NCI-H128 (cell line): ENCODE measurements around the gene LGMN.

ENCODE experiments used
- DNase-seq: peaks from one replicate; lab custom pipeline; 2025; ENCODE audit not compliant: unreplicated experiment; lab: John Stamatoyannopoulos, UW

LGMN gene

DNA sequence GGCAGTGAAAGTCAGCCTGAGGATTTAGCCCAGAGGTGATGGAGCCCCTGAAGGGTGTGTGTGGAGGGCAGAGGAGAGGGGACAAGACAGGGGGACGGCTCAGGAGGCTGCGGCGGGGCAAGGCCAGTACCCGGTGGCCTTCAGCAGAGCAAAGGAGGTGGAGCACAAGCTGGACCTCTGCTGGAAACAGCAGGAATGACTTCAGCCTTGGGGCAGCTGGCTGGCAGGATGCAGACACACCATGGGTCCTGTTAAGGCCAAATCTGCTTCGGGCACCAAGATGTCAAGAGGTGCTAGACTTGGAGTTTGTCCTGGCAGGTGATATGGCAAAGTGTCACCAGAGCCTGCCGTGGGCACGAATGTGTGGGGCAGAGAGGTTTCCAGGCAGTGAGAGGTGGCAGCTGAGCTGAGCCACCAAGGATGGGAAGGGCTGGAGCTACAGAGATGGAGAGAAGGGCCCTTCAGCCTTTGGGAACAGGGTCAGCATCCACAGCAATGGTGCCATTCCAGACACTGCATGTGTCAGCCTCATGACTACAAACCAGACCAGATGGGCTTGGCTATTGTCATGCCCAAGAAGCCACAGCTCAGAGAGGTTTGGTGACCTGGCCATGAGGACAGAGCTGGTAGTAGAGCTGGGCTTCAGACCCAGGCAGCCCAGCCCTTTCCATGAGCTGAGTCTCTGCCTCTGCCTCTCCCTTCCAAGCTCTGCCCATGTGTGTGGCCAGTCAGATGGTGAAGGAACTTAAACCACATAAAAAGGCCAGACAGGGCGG, 91.9 kb downstream of the LGMN start:
- DNase-seq, result no peak

DNA sequence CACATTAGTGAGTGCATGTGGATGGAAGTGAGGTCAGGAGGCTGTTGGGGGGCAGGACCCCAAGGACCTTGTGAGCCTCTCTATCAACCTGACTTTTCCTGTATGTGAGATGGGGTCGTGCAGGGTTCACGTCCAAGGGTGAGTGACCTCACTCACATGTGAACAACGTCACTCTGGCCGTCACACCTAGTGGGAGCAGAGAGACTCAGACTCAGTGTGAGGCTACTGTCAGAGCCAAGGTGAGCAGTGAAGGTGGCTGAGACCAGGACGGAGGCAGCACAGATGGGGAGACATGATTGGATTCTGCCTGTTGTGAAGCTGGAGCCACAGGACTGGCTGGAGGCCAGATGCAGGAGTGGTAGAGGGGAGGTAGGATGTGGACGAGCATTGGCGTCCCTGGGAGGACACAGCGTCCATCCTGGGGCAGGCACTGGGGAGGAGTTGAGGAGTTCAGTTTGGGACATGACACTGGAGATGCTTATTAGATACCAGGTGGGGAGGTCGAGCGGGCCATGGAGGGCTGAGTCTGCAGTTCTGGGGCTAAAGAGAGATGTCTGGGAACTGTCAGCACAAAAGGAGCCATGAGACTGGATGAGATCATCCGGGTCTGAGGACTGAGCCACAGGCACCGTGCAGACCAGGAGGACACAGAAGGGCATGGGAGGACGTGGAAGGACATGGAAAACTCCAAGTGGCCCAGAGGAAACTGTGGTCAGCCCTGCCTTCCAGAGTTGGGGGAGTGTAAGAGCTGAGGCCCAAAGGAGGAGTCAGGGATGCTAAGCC, 92.8 kb downstream of the LGMN start:
- DNase-seq, result no peak

DNA sequence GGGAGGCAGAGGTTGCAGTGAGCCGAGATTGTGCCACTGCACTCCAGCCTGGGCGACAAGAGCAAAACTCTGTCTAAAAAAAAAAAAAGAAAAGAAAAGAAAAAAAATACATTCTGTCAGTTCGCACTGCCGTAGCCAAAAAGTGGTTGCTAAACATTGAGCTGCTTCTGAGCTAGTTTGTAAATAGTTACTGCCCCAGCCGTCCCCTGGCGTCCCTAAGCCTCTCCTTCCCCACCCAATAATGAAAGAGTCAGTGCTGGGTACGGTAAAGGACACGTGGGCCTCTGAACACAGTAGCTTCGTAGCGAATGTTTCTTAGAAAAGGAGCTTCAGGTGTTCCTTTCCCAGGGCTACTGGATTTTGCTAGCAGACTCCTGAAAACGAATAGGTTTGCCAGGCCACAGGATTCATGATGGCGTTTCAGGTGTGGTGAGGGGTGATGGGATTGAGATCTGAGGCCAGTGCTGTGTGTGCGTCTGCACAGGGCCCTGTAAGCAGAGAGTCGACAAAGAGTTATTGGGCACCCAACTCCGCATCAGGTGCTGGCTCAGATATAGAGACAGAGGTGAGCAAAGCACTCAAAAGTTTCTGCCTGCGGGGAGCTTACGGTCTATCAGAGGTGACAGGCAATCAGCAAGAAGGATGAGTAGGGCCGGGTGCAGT, 94.1 kb downstream of the LGMN start:
- no peak for DNase-seq
